A549 (cell line): Measurements from ENCODE around the gene ERCC6. TPM values are rescaled to one million over a fixed set of nuclear protein-coding genes. Genes with fewer than 3 reads are reported as not detected.
A peak's percentile ranks its signal among the peaks of the same experiment; 100 is the strongest.

Source experiments
- ATAC-seq, 2 experiments: fragments of 200-7000 bp in 1 of 2; fragments of >200 bp in 1 of 2; cut with Nextera tagmentation in 1 of 2; cut with Tn5 transposase in 1 of 2; 3 replicates each; pipeline versions ENCODE4 v1.8.0 to v1.9.1; 2018 to 2020; ENCODE audit warnings: mild to moderate bottlenecking in 1 of 2, moderate library complexity in 1 of 2
- CTCF ChIA-PET: fragments of 300-600 bp; sonication (Branson Sonifier 250); formaldehyde crosslinking; extraction: SDS; loops from one replicate; lab custom pipeline; 2021; ENCODE audit warnings: antibody characterized with exemption, inconsistent platforms; lab: Yijun Ruan, JAX
- POLR2A ChIA-PET: fragments of 350-600 bp; formaldehyde crosslinking; extraction: SDS; loops from one replicate; lab custom pipeline; 2021; ENCODE audit warnings: antibody characterized with exemption, inconsistent platforms; lab: Yijun Ruan, JAX
- DNase-seq, 2 experiments: peaks; one replicate each; pipeline versions ENCODE4 v3.0.0 to v3.0.0-alpha.2; 2011 to 2016; ENCODE audit warnings: low read depth in 1 of 2, low spot score in 1 of 2
- FAIRE-seq: peaks from 2 replicates; lab custom pipeline; 2011; peaks lifted over from hg19 to GRCh38; lab: Jason Lieb, UNC
- H3K27ac ChIP-seq, 2 experiments: fragments of >200 bp; sonication (Bioruptor Twin); formaldehyde crosslinking; 3 replicates each; pipeline ENCODE4 v1.5.1; 2016 to 2017
- H3K4me1 ChIP-seq: fragments of >200 bp; sonication (Bioruptor Twin); formaldehyde crosslinking; 3 replicates; pipeline ENCODE4 v1.6.1; 2016
- H3K4me2 ChIP-seq: fragments of >200 bp; sonication (Bioruptor Twin); formaldehyde crosslinking; 3 replicates; pipeline ENCODE4 v1.6.1; 2016
- H3K4me3 ChIP-seq: fragments of >200 bp; sonication (Bioruptor Twin); formaldehyde crosslinking; 3 replicates; pipeline ENCODE4 v1.5.1; 2016
- H3K9me3 ChIP-seq: fragments of >200 bp; sonication (Bioruptor Twin); formaldehyde crosslinking; 3 replicates; pipeline ENCODE4 v1.6.1; 2016
- BHLHE40 ChIP-seq: IDR thresholded peaks from 2 replicates; pipeline ENCODE4 v1.6.1; 2012; ENCODE audit warnings: low read depth, low read length, inconsistent platforms
- CEBPB ChIP-seq, 2 experiments: fragments of >200 bp in 1 of 2; sonication (Bioruptor Twin) in 1 of 2; formaldehyde crosslinking in 1 of 2; IDR thresholded peaks; 2 replicates each; pipeline ENCODE4 v1.6.1; 2012 to 2016
- EP300 ChIP-seq, 2 experiments: fragments of >200 bp; sonication (Bioruptor Twin); formaldehyde crosslinking; IDR thresholded peaks; 2 replicates in 1 of 2; 3 replicates in 1 of 2; pipeline ENCODE4 v1.6.1; 2016 to 2017
- FOSB ChIP-seq: fragments of 250-450 bp; sonication (Bioruptor Pico); IDR thresholded peaks from 2 replicates; pipeline ENCODE4 v1.5.0; 2020; ENCODE audit warnings: mild to moderate bottlenecking, moderate library complexity
- FOSL2 ChIP-seq, 2 experiments: fragments of 450-650 bp in 1 of 2; fragments of >200 bp in 1 of 2; sonication (Bioruptor Twin) in 1 of 2; formaldehyde crosslinking; IDR thresholded peaks; 2 replicates each; pipeline versions ENCODE4 v1.5.0 to v1.6.1; 2016 to 2020; ENCODE audit warnings: mild to moderate bottlenecking in 1 of 2, moderate library complexity in 1 of 2
- HDAC2 ChIP-seq: fragments of 200-600 bp; sonication (generic); IDR thresholded peaks from 2 replicates; pipeline ENCODE4 v1.6.1; 2016
- HOXB13 ChIP-seq: fragments of 250-450 bp; sonication (Bioruptor Pico); IDR thresholded peaks from 2 replicates; pipeline ENCODE4 v1.5.0; 2020; ENCODE audit warnings: low read depth, mild to moderate bottlenecking, moderate library complexity
- HOXB5 ChIP-seq: fragments of 250-450 bp; sonication (Bioruptor Pico); IDR thresholded peaks from 2 replicates; pipeline ENCODE4 v1.5.0; 2020; ENCODE audit warnings: mild to moderate bottlenecking, moderate library complexity
- KDM5A ChIP-seq: fragments of 200-600 bp; sonication (generic); IDR thresholded peaks from 2 replicates; pipeline ENCODE4 v1.6.1; 2016; ENCODE audit warnings: antibody characterized with exemption, mild to moderate bottlenecking
- MAFK ChIP-seq: fragments of 450-650 bp; IDR thresholded peaks from 2 replicates; pipeline ENCODE4 v1.6.1; 2014; ENCODE audit not compliant: partially characterized antibody
- NFE2L2 ChIP-seq: fragments of 150-350 bp; conservative IDR thresholded peaks from 2 replicates; pipeline ENCODE4 v1.6.1; 2014; ENCODE audit warnings: low read length
- NR3C1 ChIP-seq: fragments of >200 bp; sonication (Bioruptor Twin); formaldehyde crosslinking; IDR thresholded peaks from 3 replicates; pipeline ENCODE4 v1.6.1; 2017
- POLR2AphosphoS2 ChIP-seq: conservative IDR thresholded peaks from 2 replicates; pipeline ENCODE4 v1.6.1; 2012; ENCODE audit warnings: low read length, improper control_type of control experiment, inconsistent platforms
- RAD21 ChIP-seq, 2 experiments: fragments of >200 bp in 1 of 2; sonication (Bioruptor Twin) in 1 of 2; formaldehyde crosslinking in 1 of 2; IDR thresholded peaks in 1 of 2; conservative IDR thresholded peaks in 1 of 2; 2 replicates in 1 of 2; 3 replicates in 1 of 2; pipeline ENCODE4 v1.6.1; 2012 to 2018; ENCODE audit warnings: inconsistent platforms in 1 of 2
- RFX5 ChIP-seq: fragments of 450-650 bp; IDR thresholded peaks from 2 replicates; pipeline ENCODE4 v1.7.1; 2014; ENCODE audit warnings: antibody characterized with exemption, mild to moderate bottlenecking, moderate library complexity
- SMC3 ChIP-seq: fragments of >200 bp; sonication (Bioruptor Twin); formaldehyde crosslinking; IDR thresholded peaks from 3 replicates; pipeline ENCODE4 v1.6.1; 2018; ENCODE audit warnings: inconsistent platforms
- SREBF2 ChIP-seq: fragments of 450-650 bp; IDR thresholded peaks from 2 replicates; pipeline ENCODE4 v1.6.1; 2014; ENCODE audit warnings: mild to moderate bottlenecking, moderate library complexity
- TFCP2L1 ChIP-seq: fragments of 250-450 bp; sonication (Bioruptor Pico); IDR thresholded peaks from 2 replicates; pipeline ENCODE4 v1.5.0; 2021; ENCODE audit warnings: mild to moderate bottlenecking
- WGBS: methylation state at CpG from one replicate; pipeline ENCODE4 v1.1.6; 2017; ENCODE audit errors: missing lambda C conversion rate; 5-methylcytosine and 5-hydroxymethylcytosine counted together
- polyA plus RNA-seq, 4 experiments: library from polyadenylated mRNA; depleted of rRNA in 3 of 4; stranded (reverse); fragments of >200 nt; fragmentation: RNase III in 1 of 4; extraction: RNeasy Plus Mini Kit Qiagen cat#74134 plus additional on column Dnase treatment in 1 of 4; gene quantifications; 2 replicates in 3 of 4; 3 replicates in 1 of 4; pipeline ENCODE4 v1.2.3, GENCODE V29; 2011 to 2017
- TF ChIP-seq, protein P1 (sequence below): fragments of >200 bp; sonication (Bioruptor Twin); formaldehyde crosslinking; IDR thresholded peaks from 2 replicates; pipeline ENCODE4 v1.6.1; 2016
- TF ChIP-seq, protein P2 (sequence below): fragments of >200 bp; sonication (Bioruptor Twin); formaldehyde crosslinking; IDR thresholded peaks from 3 replicates; pipeline ENCODE4 v1.5.1; 2016
- TF ChIP-seq, protein P3 (sequence below): fragments of 250-450 bp; sonication (Bioruptor Pico); IDR thresholded peaks from 2 replicates; pipeline ENCODE4 v1.5.0; 2020; ENCODE audit warnings: low read depth, mild to moderate bottlenecking, moderate library complexity
- TF ChIP-seq, protein P4 (sequence below): fragments of 150-350 bp; IDR thresholded peaks from 2 replicates; pipeline ENCODE4 v1.6.1; 2014; ENCODE audit warnings: low read depth, mild to moderate bottlenecking, low read length

The ERCC6 gene
- polyA plus RNA-seq, 2 of the 4 experiments (the other 2 are of a cell fraction): 5.8 to 9.4 TPM

DNA sequence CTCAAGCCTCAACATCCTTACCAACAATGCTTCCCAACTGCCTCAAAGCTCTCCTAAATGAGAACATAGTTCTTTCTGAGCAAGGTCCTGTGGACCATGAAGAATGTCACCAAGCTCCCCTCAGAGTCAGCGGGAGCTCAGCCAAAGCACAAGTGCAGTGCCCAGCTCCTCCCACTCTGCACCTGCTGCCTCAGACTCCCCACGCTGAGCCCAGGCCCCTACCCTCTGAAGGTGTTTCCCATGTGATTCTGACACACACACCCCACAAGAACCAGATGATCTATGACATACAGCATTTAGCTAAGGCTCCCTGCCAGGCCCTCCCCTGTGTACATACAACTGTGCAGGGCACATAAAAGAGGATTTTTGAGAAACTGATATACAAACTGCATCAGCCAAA lies 19.2 kb downstream of the ERCC6 start (continued):
- TF ChIP-seq, protein P1, sequence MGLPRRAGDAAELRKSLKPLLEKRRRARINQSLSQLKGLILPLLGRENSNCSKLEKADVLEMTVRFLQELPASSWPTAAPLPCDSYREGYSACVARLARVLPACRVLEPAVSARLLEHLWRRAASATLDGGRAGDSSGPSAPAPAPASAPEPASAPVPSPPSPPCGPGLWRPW: no peak
- TF ChIP-seq SREBF2 (no peak), MAFK (no peak), KDM5A (no peak)

DNA sequence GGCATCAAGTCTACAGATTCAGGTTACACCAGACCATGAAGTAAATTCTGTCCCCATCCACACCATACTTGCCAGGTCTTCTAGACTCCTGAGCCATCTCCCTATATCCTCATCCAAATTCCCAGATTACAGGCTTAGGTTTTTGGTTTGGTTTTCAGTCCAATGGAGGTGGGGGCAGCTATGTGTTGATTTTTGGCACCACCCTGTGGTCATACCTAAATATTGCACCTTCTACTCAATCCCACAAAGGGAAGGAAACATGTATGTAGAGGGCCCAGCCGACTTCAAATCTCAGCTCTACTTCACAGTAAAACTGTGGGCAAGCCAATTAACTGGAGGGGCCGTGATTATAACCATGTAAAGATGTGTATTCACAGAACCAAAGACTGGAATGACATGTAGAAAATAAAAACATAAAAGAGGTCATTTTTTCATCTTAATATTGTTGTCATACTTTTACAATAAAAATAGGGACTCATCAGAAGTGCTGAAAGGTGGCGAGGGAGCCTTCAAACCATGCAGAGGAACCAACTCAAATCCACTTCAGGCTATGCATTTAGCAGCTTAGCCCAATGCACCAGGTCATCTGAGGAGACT lies 19.8 kb downstream of the ERCC6 start:
- 34% methylated on average over 3 of the region's 3 CpGs for WGBS
- TF ChIP-seq NFE2L2: no peak
- no peak for TF ChIP-seq FOSB (CRISPR knock-in tag)
- no peak for TF ChIP-seq BHLHE40
- peak; percentile 63 to 69 for TF ChIP-seq RAD21 (conservative IDR thresholded peaks at IDR 0.05 in 1 of 2, IDR thresholded peaks at IDR 0.05 in 1 of 2)
- TF ChIP-seq, protein P2, sequence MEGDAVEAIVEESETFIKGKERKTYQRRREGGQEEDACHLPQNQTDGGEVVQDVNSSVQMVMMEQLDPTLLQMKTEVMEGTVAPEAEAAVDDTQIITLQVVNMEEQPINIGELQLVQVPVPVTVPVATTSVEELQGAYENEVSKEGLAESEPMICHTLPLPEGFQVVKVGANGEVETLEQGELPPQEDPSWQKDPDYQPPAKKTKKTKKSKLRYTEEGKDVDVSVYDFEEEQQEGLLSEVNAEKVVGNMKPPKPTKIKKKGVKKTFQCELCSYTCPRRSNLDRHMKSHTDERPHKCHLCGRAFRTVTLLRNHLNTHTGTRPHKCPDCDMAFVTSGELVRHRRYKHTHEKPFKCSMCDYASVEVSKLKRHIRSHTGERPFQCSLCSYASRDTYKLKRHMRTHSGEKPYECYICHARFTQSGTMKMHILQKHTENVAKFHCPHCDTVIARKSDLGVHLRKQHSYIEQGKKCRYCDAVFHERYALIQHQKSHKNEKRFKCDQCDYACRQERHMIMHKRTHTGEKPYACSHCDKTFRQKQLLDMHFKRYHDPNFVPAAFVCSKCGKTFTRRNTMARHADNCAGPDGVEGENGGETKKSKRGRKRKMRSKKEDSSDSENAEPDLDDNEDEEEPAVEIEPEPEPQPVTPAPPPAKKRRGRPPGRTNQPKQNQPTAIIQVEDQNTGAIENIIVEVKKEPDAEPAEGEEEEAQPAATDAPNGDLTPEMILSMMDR: peak; percentile 58
- peak; percentile 32; the same call in 1 of the 3 replicates for TF ChIP-seq SMC3
- Histone ChIP-seq H3K4me1 (no peaks in the 10 kb centered on the region), H3K4me3 (no peak overlapping the region), H3K9me3 (no peaks in the 10 kb centered on the region), H3K4me2 (no peak overlapping the region), H3K27ac (no peak overlapping the region)
- ChIA-PET CTCF (interaction anchor here (0.7 to 13.0 kb wide), 21 partner anchors 9 to 868 kb away, joined by 3 to 154 read pairs (median 4); partner anchors contain the start of gene ERCC6), POLR2A (interaction anchor here (1.4 kb wide), 1 partner anchor 112 kb away, joined by 5 read pairs; no protein-coding TSS in a partner anchor)
- DNase-seq: peak; percentile 50 to 59
- peak; percentile 79 to 91 for ATAC-seq
- FAIRE-seq: no peak

DNA sequence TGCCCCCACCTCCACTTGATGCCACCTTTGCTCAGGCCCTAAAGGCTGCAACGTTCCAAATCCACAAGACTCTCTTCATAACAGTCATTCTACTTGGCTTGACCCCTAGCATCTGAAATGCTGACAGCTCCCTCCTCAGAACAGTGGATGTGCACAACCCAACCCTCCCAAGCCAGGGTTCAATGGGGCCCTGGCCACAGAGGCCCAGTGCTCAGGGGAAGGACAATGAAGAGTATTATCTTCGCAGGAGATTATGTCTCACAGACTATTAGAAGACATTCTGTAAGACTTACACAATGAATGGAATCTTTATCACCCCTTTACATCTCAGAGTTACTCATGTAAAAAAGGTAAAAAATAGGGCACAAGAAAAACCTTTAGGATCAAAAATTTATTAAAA lies 20.4 kb downstream of the ERCC6 start:
- DNase-seq: no peak
- Histone ChIP-seq H3K4me1 (no peaks in the 10 kb centered on the region), H3K9me3 (no peaks in the 10 kb centered on the region), H3K4me3 (no peak overlapping the region), H3K27ac (no peak overlapping the region), H3K4me2 (no peak overlapping the region)
- WGBS: 84% methylated on average over 2 of the region's 2 CpGs
- ChIA-PET CTCF (interaction anchor here (0.9 to 13.0 kb wide), 17 partner anchors 8 to 867 kb away, joined by 3 to 154 read pairs (median 6); partner anchors contain the start of gene ERCC6), POLR2A (interaction anchor here (1.4 kb wide), 1 partner anchor 111 kb away, joined by 5 read pairs; no protein-coding TSS in a partner anchor)
- FAIRE-seq: no peak
- TF ChIP-seq CEBPB (IDR thresholded peaks at IDR 0.05) (no peak), EP300 (IDR thresholded peaks at IDR 0.05) (no peak), TFCP2L1 (CRISPR knock-in tag) (no peak), RFX5 (no peak), SMC3 (no peak), HOXB13 (CRISPR knock-in tag) (no peak), FOSL2 (IDR thresholded peaks at IDR 0.05) (no peak), FOSL2 (CRISPR knock-in tag; IDR thresholded peaks at IDR 0.05) (no peak), NR3C1 (no peak), HDAC2 (no peak), HOXB5 (CRISPR knock-in tag) (no peak), POLR2AphosphoS2 (no peak)
- TF ChIP-seq, protein P3, sequence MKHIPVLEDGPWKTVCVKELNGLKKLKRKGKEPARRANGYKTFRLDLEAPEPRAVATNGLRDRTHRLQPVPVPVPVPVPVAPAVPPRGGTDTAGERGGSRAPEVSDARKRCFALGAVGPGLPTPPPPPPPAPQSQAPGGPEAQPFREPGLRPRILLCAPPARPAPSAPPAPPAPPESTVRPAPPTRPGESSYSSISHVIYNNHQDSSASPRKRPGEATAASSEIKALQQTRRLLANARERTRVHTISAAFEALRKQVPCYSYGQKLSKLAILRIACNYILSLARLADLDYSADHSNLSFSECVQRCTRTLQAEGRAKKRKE (CRISPR knock-in tag): no peak
- TF ChIP-seq, protein P4, sequence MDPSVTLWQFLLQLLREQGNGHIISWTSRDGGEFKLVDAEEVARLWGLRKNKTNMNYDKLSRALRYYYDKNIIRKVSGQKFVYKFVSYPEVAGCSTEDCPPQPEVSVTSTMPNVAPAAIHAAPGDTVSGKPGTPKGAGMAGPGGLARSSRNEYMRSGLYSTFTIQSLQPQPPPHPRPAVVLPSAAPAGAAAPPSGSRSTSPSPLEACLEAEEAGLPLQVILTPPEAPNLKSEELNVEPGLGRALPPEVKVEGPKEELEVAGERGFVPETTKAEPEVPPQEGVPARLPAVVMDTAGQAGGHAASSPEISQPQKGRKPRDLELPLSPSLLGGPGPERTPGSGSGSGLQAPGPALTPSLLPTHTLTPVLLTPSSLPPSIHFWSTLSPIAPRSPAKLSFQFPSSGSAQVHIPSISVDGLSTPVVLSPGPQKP: no peak
- TF ChIP-seq, protein P1: no peak
- no peak for ATAC-seq
